NCI-H524 treated with DMSO at 0.1 percent for 48 hours (cell line): ENCODE measurements around the gene ZBTB17.
"Not testable (repeated sequence)": the region's sequence is repeated elsewhere in the genome, so short reads cannot be mapped to it uniquely, and the experiment has no call there.

Source experiments
- DNase-seq: peaks from one replicate; lab custom pipeline; 2025; lab: John Stamatoyannopoulos, UW

The ZBTB17 gene

GRCh38 chr1:15935056-15935950, 40.6 kb downstream of the ZBTB17 start:
- DNase-seq: no peak

GRCh38 chr1:15934211-15935055, 41.5 kb downstream of the ZBTB17 start:
- no peak for DNase-seq

GRCh38 chr1:15933684-15934083, 42.2 kb downstream of the ZBTB17 start:
- no peak for DNase-seq

- DNase-seq: no peak
These were observed 43.3 kb downstream of the ZBTB17 start for GRCh38 chr1:15932612-15933011.

GRCh38 chr1:15931884-15932283, 44.0 kb downstream of the ZBTB17 start:
- no peak for DNase-seq

- DNase-seq: no peak
These were observed 44.5 kb downstream of the ZBTB17 start for GRCh38 chr1:15931401-15931800.

GRCh38 chr1:15928971-15929965, 46.6 kb downstream of the ZBTB17 start:
- no peak for DNase-seq

- DNase-seq: not testable (repeated sequence)
These were observed 49.5 kb downstream of the ZBTB17 start for GRCh38 chr1:15926448-15926847.

- no peak for DNase-seq
These were observed 52.7 kb downstream of the ZBTB17 start for GRCh38 chr1:15923241-15923640.

- DNase-seq: no peak
These were observed 56.8 kb downstream of the ZBTB17 start for GRCh38 chr1:15918962-15919715.

- no peak for DNase-seq
These were observed 59.0 kb downstream of the ZBTB17 start for GRCh38 chr1:15916916-15917315.

GRCh38 chr1:15916417-15916816, 59.5 kb downstream of the ZBTB17 start:
- DNase-seq: no peak

GRCh38 chr1:15915991-15916390, 59.9 kb downstream of the ZBTB17 start:
- no peak for DNase-seq

GRCh38 chr1:15913607-15914006, 62.3 kb downstream of the ZBTB17 start:
- not testable (repeated sequence) for DNase-seq

- DNase-seq: no peak
These were observed 64.0 kb downstream of the ZBTB17 start for GRCh38 chr1:15911927-15912326.

- no peak for DNase-seq
These were observed 64.8 kb downstream of the ZBTB17 start for GRCh38 chr1:15911141-15911540.

- no peak for DNase-seq
These were observed 67.3 kb downstream of the ZBTB17 start for GRCh38 chr1:15908597-15908996.

GRCh38 chr1:15902882-15903281, 73.0 kb downstream of the ZBTB17 start:
- DNase-seq: no peak

- no peak for DNase-seq
These were observed 75.1 kb downstream of the ZBTB17 start for GRCh38 chr1:15900662-15901279.

- no peak for DNase-seq
These were observed 76.6 kb downstream of the ZBTB17 start for GRCh38 chr1:15899266-15899665.
